Right atrium auricular region (tissue), 2 donors: ENCODE measurements around the gene EDN3. TPM values are rescaled to one million over a fixed set of nuclear protein-coding genes. Genes with fewer than 3 reads are reported as not detected.
"Not testable (repeated sequence)": the region's sequence is repeated elsewhere in the genome, so short reads cannot be mapped to it uniquely, and the experiment has no call there.

ENCODE experiments used
- DNase-seq: peaks from one replicate; pipeline ENCODE4 v3.0.0-alpha.2; 2019; ENCODE audit warnings: low spot score
- H3K27ac ChIP-seq, 2 donors: fragments of 200-600 bp; sonication (generic); 1 replicate in 1 of 2; 2 replicates in 1 of 2; pipeline ENCODE4 v1.5.1; 2016 to 2019
- H3K27me3 ChIP-seq, 2 donors: fragments of 200-600 bp; sonication (generic); one replicate each; pipeline versions ENCODE4 v1.5.1 to v1.6.0; 2017 to 2019
- H3K36me3 ChIP-seq: fragments of 200-600 bp; sonication (generic); one replicate; pipeline ENCODE4 v1.5.1; 2016
- H3K4me1 ChIP-seq, 2 donors: fragments of 200-600 bp; sonication (generic); one replicate each; pipeline versions ENCODE4 v1.5.1 to v1.6.0; 2017 to 2019
- H3K4me3 ChIP-seq, 2 donors: fragments of 200-600 bp; sonication (generic); 1 replicate in 1 of 2; 2 replicates in 1 of 2; pipeline ENCODE4 v1.5.1; 2017 to 2019; ENCODE audit warnings: mild to moderate bottlenecking in 1 of 2, moderate library complexity in 1 of 2
- H3K9me3 ChIP-seq, 2 donors: fragments of 200-600 bp; sonication (generic); one replicate each; pipeline ENCODE4 v1.5.1; 2019
- total RNA-seq, 2 donors: library from RNA; depleted of rRNA; stranded (reverse); fragments of >200 nt; gene quantifications; one replicate each; pipeline ENCODE4 v1.1.0, GENCODE V29; 2016
- TF ChIP-seq, protein P1 (sequence below), 2 donors: fragments of 200-600 bp; sonication (generic); IDR thresholded peaks; one replicate each; pipeline ENCODE4 v1.5.1; 2019; ENCODE audit warnings: antibody characterized with exemption in 2 of 2

EDN3 gene
- total RNA-seq, 2 donors from 2014 or later: not detected

DNA sequence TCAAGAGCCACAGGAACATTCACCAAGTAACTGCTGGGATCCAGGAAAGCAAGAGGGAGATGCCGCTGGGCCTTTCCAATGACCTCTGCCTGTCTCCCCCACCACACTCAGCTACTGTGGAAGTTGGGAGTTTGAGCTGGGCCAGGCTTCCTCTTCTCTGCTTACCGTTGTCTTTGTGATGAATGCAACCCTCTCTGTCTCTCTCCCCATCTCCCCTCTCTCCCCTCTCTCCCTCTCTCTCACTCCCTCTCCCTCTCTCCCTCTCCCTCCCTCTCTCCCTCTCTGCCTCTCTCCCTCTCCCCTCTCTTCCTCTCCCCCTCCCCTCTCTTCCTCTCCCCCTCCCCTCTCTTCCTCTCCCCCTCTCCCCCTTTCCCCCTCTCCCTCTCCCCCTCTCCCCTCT, 54.8 kb downstream of the EDN3 start:
- H3K9me3 ChIP-seq: no peaks in the 10 kb centered on the region
- H3K27me3 ChIP-seq: no peaks in the 10 kb centered on the region
- no peaks in the 10 kb centered on the region for H3K4me1 ChIP-seq
- no peaks in the 10 kb centered on the region for H3K36me3 ChIP-seq
- no peak overlapping the region for H3K4me3 ChIP-seq
- no peak overlapping the region for H3K27ac ChIP-seq
- TF ChIP-seq, protein P1, sequence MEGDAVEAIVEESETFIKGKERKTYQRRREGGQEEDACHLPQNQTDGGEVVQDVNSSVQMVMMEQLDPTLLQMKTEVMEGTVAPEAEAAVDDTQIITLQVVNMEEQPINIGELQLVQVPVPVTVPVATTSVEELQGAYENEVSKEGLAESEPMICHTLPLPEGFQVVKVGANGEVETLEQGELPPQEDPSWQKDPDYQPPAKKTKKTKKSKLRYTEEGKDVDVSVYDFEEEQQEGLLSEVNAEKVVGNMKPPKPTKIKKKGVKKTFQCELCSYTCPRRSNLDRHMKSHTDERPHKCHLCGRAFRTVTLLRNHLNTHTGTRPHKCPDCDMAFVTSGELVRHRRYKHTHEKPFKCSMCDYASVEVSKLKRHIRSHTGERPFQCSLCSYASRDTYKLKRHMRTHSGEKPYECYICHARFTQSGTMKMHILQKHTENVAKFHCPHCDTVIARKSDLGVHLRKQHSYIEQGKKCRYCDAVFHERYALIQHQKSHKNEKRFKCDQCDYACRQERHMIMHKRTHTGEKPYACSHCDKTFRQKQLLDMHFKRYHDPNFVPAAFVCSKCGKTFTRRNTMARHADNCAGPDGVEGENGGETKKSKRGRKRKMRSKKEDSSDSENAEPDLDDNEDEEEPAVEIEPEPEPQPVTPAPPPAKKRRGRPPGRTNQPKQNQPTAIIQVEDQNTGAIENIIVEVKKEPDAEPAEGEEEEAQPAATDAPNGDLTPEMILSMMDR (IDR thresholded peaks at IDR 0.05): no peak
- DNase-seq: no peak

DNA sequence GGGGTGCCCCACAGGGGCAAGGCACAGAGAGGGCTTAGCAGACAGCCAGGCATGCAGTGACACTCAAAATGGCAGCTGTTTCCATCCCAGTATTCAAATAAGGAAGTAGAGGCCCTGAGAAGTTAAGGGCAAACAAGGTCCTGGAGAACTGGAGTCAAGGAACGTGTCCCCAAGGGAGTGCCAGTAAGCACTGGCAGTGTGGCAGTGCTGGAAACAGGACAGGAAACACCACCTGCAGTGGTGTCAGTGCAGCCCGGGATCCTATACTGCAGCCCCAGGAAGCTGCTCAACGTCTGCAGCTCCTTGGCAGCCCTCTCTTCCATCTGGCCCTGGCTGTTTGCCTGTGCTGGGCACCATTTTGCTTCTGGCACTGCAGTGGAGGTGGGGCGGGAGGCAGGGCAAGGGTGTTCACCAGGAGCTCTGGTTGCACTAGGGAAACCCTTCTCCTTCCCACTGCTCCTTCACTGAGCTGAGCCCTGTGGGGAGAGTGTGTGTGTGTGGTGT, 56.3 kb downstream of the EDN3 start:
- H3K36me3 ChIP-seq: no peaks in the 10 kb centered on the region
- H3K27me3 ChIP-seq: no peaks in the 10 kb centered on the region
- H3K4me1 ChIP-seq: no peaks in the 10 kb centered on the region
- H3K9me3 ChIP-seq: no peaks in the 10 kb centered on the region
- TF ChIP-seq, protein P1 (IDR thresholded peaks at IDR 0.05): no peak
- no peak for DNase-seq
- H3K4me3 ChIP-seq: no peak overlapping the region
- H3K27ac ChIP-seq: no peak overlapping the region

DNA sequence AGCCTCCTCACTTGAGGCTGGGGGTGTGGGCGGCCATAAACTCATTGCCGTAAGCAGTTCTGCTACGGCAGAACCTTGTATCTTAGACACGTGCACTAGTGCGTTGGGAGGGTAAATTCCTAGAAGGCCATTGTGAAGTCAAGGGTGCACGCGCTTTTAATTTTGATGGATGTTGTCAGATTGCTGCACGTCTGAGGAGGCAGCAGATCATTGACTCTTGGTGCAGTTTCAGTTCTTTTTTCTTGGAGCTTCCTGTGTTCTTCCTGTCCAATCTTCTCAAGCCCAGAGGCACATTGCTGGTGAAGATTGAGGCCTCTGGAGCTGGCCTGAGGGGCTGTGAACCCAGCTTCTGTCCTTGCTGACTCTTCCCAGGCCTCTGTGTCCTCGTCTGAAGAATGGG, 58.4 kb downstream of the EDN3 start:
- not testable (repeated sequence) for H3K4me1 ChIP-seq, H3K9me3 ChIP-seq, H3K36me3 ChIP-seq, H3K27ac ChIP-seq, H3K4me3 ChIP-seq, DNase-seq, H3K27me3 ChIP-seq

DNA sequence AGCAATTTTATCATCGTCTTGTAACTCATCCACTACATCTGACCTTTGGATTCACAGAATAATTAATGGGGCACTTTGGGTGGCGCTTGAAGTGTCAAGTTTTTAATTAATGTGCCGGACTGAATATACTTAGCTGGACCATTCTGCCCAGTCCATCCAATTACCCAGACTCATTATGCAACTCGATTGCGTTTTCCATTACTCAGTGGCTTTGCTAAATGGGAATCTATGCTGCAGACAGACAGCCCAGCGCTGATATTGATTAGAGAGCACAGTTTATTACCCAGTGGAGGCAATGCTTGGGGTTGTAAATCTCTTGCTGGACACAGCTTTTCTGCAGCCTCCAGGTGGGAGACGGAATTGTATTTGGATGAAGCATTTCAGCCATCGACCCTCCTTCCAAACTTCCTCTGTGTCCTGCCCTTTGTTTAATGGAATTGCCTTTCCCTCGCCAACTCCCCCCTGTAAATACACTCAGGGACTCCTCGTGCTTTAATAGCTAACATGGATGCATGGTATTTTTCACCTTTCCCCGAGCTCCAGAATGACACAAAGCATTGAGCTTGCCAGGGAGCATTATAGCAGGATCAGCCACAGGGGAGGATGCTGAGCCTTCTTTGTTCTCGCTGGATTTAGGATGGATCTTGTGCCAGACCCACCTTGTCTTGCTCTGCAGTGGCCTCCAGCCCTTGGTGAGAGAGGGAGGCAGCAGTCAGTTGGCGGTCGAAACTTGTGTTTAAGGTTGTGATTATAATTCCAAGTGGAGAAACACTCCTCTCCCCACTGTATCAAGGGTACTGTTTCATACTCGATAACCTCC, 59.7 kb downstream of the EDN3 start:
- H3K4me1 ChIP-seq: no peaks in the 10 kb centered on the region
- H3K27me3 ChIP-seq: no peaks in the 10 kb centered on the region
- no peak overlapping the region for H3K4me3 ChIP-seq
- DNase-seq: no peak
- no peaks in the 10 kb centered on the region for H3K36me3 ChIP-seq
- no peak overlapping the region for H3K27ac ChIP-seq
- TF ChIP-seq, protein P1 (IDR thresholded peaks at IDR 0.05): no peak
- H3K9me3 ChIP-seq: no peaks in the 10 kb centered on the region

DNA sequence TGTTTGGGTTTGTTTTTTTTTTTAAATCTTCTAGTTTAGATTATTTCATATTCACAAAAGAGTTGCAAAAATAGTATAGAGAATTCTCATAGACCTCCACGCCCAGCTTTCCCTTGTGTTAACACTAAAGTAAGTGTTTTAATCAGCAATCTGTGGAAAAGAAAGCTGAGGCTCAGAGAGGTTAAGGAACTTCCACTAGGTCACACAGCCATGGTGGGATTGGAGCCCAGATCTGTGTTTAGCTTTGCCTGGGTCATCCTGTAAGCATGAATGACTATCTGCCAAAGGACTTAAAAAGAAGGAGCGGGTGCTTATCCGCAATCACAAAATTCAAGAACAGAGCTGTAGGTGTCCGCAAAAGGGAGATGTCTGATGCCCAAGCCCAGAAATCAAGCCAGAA, 60.5 kb downstream of the EDN3 start:
- Histone ChIP-seq H3K27me3 (no peaks in the 10 kb centered on the region), H3K4me3 (no peak overlapping the region), H3K36me3 (no peaks in the 10 kb centered on the region), H3K27ac (no peak overlapping the region), H3K4me1 (no peaks in the 10 kb centered on the region), H3K9me3 (no peaks in the 10 kb centered on the region)
- no peak for DNase-seq
- TF ChIP-seq, protein P1 (IDR thresholded peaks at IDR 0.05): no peak

DNA sequence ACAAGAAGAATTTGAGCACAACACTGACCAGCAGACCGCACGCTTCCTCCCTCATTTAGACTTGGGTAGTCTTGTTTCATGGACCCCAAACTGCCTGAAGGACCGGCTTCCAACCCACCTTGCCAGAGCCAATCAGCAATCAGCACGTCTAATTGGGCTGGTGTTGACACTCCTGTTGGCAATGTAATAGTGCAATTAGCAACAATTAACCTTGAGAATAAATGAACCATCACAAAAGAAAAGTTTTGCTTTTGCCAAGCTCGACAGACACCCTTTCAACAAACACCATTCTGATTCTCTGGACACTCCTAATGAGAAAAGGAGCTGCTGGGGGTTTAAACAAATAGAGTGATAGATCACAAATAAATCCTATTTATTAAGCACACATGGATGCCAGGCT, 61.0 kb downstream of the EDN3 start:
- Histone ChIP-seq H3K36me3 (no peaks in the 10 kb centered on the region), H3K4me1 (no peaks in the 10 kb centered on the region), H3K9me3 (no peaks in the 10 kb centered on the region), H3K27ac (no peak overlapping the region), H3K4me3 (no peak overlapping the region), H3K27me3 (no peaks in the 10 kb centered on the region)
- TF ChIP-seq, protein P1 (IDR thresholded peaks at IDR 0.05): no peak
- DNase-seq: no peak
